ENCODE data around the gene DAZAP1.

The DAZAP1 gene

GRCh38 chr19:1456121-1456900, 48.9 kb downstream of the DAZAP1 start:
- DNase-seq (ENCODE audit: low read depth in 3 of 3), result no peak

- DNase-seq (ENCODE audit: low read depth in 3 of 3), result no peak
These were observed 49.8 kb downstream of the DAZAP1 start for GRCh38 chr19:1457031-1457739.

GRCh38 chr19:1457892-1458291, 50.5 kb downstream of the DAZAP1 start:
- DNase-seq (ENCODE audit: low read depth in 3 of 3), result no peak

- no peak for DNase-seq (ENCODE audit: low read depth in 3 of 3)
These were observed 52.1 kb downstream of the DAZAP1 start for GRCh38 chr19:1459479-1459878.

GRCh38 chr19:1460033-1460995, 52.9 kb downstream of the DAZAP1 start:
- DNase-seq (ENCODE audit: low read depth in 3 of 3), result no peak

- no peak for DNase-seq (ENCODE audit: low read depth in 3 of 3)
These were observed 54.5 kb downstream of the DAZAP1 start for GRCh38 chr19:1461862-1462261.

- DNase-seq (ENCODE audit: low read depth in 3 of 3), result no peak
These were observed 58.0 kb downstream of the DAZAP1 start for GRCh38 chr19:1465191-1466016.

- no peak for DNase-seq (ENCODE audit: low read depth in 3 of 3)
These were observed 58.7 kb downstream of the DAZAP1 start for GRCh38 chr19:1466018-1466460.

GRCh38 chr19:1466461-1467214, 59.3 kb downstream of the DAZAP1 start:
- DNase-seq (ENCODE audit: low read depth in 3 of 3), result no peak

GRCh38 chr19:1467215-1467489, 59.8 kb downstream of the DAZAP1 start:
- DNase-seq (ENCODE audit: low read depth in 3 of 3), result no peak

GRCh38 chr19:1467490-1468273, 60.3 kb downstream of the DAZAP1 start:
- DNase-seq (ENCODE audit: low read depth in 3 of 3), result no peak

- no peak for DNase-seq (ENCODE audit: low read depth in 3 of 3)
These were observed 61.0 kb downstream of the DAZAP1 start for GRCh38 chr19:1468274-1468820.

- DNase-seq (ENCODE audit: low read depth in 3 of 3), result no peak
These were observed 61.5 kb downstream of the DAZAP1 start for GRCh38 chr19:1468821-1469254.

GRCh38 chr19:1469255-1470054, 62.1 kb downstream of the DAZAP1 start:
- DNase-seq (ENCODE audit: low read depth in 3 of 3), result no peak

- no peak for DNase-seq (ENCODE audit: low read depth in 3 of 3)
These were observed 62.6 kb downstream of the DAZAP1 start for GRCh38 chr19:1470055-1470304.

GRCh38 chr19:1470305-1471009, 63.1 kb downstream of the DAZAP1 start:
- peak; percentile 54 to 69 (median 61) for DNase-seq (ENCODE audit: low read depth in 3 of 3)

- no peak for DNase-seq (ENCODE audit: low read depth in 3 of 3)
These were observed 63.7 kb downstream of the DAZAP1 start for GRCh38 chr19:1471010-1471514.

GRCh38 chr19:1471515-1472160, 64.3 kb downstream of the DAZAP1 start:
- no peak for DNase-seq (ENCODE audit: low read depth in 3 of 3)

Measured in stimulated activated CD4-positive, alpha-beta T cell treated with anti-CD3 and anti-CD28 coated beads, TNF-alpha, amount 100 ng/mL, for 4 hours (primary cell).